HG03432 (cell line): Measurements from ENCODE around the gene KLHL26.

Source experiments
- ATAC-seq: cut with Tn5 transposase; IDR thresholded peaks from one replicate; pipeline ENCODE4 v1.9.1; 2021; ENCODE audit warnings: mild to moderate bottlenecking, moderate library complexity; ENCODE audit not compliant: unreplicated experiment

Gene KLHL26

GRCh38 chr19:18612772-18613588 lies 23.8 kb upstream of the KLHL26 start, which contains the start of gene TMEM59L:
Gene TMEM59L, plus strand, starts transcription at chr19:18612870. Its CDS starts 89 bp downstream, at chr19:18612959.
- ATAC-seq: no peak

- no peak for ATAC-seq
Observed at GRCh38 chr19:18613589-18614234, 23.1 kb upstream of the KLHL26 start.

DNA sequence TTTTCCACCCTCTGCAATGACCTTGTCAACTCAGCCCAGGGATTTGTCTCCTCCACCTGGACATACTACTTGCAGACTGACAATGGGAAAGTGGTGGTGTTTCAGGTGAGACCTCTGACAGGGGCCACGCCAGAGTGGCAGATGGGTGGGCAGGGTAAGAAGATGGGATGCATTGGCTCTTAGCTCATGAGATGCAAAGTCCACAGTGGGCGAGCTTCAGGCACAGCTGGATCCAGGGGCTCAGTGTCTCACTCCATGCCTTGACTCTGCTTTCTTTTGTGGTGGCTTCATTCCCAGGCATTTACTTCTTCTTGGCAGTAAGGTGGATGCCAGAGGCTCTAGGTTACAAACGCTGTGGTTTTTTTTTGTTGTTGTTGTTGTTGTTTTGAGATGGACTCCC lies 20.8 kb upstream of the KLHL26 start:
- ATAC-seq: no peak

DNA sequence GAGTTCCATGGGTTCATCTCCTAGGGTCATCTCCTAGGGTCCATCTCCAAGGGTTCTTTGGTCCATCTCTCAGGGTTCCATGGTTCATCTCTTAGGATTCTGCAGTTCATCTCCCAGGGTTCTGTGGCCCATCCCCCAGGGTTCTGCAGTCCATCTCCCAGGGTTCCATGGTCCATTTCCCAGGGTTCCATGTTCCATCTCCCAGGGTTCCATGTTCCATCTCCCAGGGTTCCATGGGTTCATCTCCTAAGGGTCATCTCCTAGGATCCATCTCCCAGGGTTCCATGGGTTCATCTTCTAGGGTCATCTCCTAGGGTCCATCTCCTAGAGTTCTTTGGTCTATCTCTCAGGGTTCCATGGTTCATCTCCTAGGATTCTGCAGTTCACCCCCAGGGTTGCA lies 19.3 kb upstream of the KLHL26 start:
- no peak for ATAC-seq

DNA sequence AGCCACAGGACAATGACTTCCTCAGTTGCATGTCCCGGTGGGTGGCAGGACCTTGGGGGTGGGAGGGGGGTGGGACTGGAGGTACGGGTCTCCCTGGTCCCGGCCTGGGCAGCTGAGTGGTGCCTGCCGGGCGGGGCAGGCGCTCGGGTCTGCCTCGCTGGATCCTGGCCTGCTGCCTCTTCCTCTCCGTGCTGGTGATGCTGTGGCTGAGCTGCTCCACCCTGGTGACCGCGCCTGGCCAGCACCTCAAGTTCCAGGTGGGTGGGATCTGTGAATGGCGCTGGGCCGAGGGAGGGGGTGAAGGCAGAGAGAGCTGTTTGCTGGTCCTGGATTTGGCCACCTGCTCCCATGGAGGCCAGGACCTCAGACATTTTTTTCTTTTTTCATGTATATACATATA lies 18.6 kb upstream of the KLHL26 start:
- ATAC-seq: no peak

DNA sequence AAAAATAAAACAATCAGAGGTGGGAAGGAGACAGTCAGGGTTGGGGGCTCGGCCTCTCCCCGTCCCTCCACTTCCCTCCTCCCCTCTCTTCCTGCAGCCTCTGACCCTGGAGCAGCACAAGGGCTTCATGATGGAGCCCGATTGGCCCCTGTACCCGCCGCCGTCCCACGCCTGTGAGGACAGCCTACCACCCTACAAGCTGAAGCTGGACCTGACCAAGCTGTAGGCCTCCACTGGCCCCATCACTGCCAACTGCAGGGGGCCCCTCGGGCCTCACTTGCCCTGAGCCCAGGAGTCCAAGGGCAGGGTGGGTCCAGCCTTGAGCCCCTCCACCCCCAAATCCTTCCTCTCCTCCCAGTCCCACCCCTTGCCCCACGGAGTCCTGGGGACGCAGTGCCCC lies 16.5 kb upstream of the KLHL26 start:
- no peak for ATAC-seq

- no peak for ATAC-seq
Observed at GRCh38 chr19:18620902-18621301, 15.9 kb upstream of the KLHL26 start.

DNA sequence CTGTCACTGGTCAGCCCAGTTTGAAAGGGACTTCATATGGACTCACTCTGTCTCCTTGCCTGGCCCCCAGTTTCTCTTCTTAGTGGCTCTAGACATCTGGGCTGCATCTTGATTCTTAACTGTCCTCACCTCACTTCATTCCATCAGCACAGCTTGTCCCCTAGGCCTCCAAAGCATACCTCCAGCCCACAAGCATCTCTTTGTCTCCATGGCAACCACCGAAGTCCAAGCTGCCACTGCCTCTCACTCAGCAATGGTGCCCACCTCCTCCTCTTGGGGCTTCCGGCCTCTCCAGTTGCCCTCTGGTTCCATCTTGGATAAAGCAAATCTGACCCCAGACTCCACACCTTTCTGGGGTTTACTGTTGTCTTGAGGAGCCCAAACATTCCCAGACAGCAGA lies 9.9 kb upstream of the KLHL26 start:
- ATAC-seq: no peak

- ATAC-seq: no peak
Observed at GRCh38 chr19:18629166-18630088, 7.4 kb upstream of the KLHL26 start.

DNA sequence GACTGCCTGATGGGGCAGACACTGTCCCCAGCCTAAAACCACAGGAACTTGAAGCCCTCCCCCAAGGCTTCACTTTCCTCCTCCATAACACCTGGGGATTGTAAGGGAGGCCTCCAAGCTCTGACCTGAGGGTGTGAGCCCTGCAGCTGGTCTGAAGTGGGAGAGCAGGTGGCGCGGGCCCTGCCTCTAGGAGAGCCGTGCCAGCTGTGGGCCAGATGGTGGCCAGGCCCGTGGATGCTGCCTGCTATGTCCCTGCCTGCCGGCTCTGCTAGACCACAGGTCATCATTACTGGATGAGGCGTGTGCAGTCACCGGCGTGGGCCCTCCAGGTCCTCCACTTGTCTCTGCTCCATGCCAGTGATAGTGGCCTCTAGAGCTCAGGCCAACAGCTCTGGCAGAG lies 3.5 kb upstream of the KLHL26 start:
- no peak for ATAC-seq

GRCh38 chr19:18634612-18635297 lies 2.1 kb upstream of the KLHL26 start:
- ATAC-seq: no peak

- no peak for ATAC-seq
Observed at GRCh38 chr19:18635831-18636182, 1.0 kb upstream of the KLHL26 start.

DNA sequence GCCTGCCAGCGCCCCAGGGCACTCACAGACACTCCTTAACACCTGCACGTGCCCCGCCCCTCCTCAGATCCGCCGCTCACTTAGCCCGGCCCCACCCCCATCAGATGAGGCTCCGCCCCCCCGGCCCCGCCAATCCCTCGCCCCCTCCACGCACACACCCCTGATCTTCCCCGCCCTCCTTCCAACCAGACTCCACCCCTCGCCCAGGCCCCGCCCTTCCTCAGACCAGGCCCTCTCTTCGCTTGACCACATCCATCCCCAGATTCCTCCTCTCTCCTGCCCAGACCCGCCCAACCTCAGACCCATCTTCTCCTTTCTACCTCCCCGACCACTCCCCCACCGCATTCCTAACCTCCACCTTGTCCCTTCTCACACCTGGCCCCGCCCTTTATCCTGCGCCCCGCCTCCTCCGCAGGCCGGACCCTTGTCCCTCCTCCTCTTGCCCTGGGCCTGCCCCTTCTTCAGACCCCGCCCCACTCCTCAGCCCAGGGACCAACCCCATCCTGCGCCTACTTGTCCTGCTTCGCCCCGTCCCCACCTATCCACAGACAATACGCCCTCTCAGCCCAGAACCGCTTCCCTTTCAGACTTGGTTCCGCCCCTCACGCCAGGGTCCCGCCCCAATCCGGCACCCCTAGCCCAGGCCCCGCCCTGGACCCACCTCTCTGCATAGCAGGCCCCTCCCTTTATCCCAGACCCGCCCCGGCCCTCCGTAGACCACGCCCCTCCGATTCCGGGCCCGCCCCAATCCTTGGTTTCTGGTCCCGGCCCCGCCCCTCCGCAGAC lies 452 bp upstream of the KLHL26 start:
- peak; percentile 85 for ATAC-seq

DNA sequence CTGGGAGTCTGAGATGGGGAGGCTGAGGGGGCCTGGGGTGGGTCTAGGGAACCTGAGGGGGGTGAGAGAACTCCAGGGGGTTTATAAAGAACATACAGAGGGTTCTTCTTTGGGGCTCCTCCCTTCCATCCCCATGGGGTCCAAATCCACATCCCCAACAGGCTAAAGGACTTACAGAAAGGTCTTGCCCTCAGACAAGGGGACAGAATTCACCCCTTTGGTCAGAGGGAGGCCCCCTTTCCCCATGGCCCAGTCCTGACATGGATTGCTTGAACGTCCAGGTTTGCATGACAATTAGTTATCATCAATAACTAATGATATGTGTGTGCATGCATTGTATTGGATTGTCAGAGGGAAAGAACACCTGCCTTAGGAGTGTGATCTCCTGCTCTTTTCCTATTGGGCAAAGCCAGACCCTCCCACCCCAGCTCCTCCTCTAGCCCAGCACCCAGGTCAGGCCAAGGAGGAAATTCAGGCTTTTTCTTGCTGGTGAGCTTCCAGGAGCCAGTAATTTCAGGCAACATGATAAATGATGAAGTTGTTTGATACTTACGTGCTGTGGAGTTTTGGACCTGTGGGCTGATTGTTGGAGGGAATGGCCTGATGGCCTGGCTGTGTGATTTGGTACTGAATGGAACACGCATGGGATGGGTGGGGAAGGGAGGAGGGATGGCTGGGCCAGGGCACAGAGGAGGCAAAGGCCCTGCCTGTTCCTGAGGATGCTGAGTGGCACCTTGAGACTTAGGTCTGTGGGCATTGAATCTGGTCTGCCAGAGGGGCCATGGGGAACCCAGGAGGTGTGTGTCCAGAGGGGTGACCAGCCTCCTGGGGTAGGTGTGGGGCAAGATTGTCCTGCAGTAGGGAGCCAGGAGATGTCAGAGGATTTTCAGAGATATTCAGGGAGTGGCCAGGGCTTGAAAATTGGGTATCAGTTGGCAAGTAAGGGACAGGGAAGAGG lies 1.1 kb downstream of the KLHL26 start:
- no peak for ATAC-seq

DNA sequence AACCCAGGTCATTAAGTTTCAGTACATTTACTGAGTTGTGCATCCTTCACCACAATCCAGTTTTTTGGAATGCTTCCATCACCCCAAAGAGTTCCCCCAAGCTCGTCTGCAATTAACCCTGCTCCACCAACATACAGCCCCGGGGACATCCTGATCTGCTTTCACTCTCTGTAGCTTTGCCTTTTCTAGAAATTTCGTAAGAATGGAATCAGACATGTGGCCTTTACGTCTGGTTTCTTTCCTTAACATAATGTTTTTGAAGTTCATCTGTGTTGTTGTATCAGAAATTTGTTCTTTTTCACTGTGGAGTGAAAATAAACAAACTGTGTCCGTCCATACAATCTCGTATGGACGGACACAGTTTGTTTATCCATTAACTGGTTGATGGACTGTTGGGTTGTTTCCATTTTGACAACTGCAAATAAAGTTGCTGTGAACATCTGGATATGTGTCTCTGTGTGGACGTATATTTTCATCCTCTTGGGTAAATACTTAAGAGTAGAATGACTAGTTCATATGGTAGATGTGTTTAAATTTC lies 2.9 kb downstream of the KLHL26 start:
- no peak for ATAC-seq

- no peak for ATAC-seq
Observed at GRCh38 chr19:18644196-18645034, 7.6 kb downstream of the KLHL26 start.

DNA sequence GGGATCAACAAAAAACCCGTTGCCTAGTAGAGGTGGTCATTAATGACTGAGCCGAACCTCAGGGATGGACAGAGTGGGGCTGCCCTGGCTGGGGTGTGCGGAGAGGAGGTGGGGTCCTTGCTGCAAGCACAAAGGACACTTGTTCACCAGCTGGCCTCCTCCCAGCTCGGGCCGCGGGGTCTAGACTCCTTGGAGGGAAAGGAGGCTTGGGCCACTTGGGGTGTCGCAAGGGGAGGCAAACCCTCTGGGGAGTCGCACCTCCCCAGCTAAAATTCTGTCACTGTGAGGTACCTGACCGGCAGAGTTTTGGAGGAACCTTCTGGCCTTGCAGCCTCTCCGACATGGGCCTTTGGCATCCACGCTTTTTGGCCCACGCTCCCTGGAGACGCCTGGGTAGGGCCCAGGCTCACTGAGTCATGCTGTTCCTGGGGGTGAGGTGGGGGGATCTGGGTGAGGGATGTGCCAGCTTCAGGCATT lies 8.2 kb downstream of the KLHL26 start:
- no peak for ATAC-seq
